Vagina (tissue), 2 donors: ENCODE measurements around the gene NCOR1.

Experiments used
- POLR2A ChIP-seq, 2 donors: fragments of 450-650 bp; IDR thresholded peaks; one replicate each; pipeline ENCODE4 v1.6.1; 2017; ENCODE audit warnings: antibody characterized with exemption in 2 of 2, mild to moderate bottlenecking in 2 of 2, moderate library complexity in 2 of 2
- TF ChIP-seq, protein P1 (sequence below), 3 experiments: fragments of 450-650 bp in 2 of 3; fragments of 200-600 bp in 1 of 3; sonication (generic) in 1 of 3; IDR thresholded peaks; one replicate each; pipeline ENCODE4 v1.5.1; 2017 to 2019; ENCODE audit warnings: antibody characterized with exemption in 3 of 3, mild to moderate bottlenecking in 2 of 3, moderate library complexity in 2 of 3

DNA sequence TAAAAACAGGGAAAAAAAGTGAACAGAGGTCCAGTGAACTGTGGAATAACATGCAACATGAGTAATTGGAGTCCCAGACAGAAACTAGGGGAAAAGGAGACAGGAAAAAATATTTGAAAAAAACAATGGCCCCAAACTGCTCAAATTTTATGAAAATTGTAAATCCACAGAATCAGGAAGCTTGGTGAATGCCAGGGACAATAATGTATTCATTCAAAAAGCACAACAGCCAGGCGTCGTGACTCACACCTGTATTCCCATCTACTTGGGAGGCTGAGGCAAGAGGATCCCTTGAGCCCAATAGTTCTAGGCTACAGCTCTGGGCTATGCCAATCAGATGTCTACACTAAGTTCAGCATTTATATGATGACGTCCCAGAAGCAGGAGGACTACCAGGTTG lies 23.7 kb downstream of the NCOR1 start:
- TF ChIP-seq, protein P1, sequence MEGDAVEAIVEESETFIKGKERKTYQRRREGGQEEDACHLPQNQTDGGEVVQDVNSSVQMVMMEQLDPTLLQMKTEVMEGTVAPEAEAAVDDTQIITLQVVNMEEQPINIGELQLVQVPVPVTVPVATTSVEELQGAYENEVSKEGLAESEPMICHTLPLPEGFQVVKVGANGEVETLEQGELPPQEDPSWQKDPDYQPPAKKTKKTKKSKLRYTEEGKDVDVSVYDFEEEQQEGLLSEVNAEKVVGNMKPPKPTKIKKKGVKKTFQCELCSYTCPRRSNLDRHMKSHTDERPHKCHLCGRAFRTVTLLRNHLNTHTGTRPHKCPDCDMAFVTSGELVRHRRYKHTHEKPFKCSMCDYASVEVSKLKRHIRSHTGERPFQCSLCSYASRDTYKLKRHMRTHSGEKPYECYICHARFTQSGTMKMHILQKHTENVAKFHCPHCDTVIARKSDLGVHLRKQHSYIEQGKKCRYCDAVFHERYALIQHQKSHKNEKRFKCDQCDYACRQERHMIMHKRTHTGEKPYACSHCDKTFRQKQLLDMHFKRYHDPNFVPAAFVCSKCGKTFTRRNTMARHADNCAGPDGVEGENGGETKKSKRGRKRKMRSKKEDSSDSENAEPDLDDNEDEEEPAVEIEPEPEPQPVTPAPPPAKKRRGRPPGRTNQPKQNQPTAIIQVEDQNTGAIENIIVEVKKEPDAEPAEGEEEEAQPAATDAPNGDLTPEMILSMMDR (IDR thresholded peaks at IDR 0.05), result no peak
- no peak for TF ChIP-seq POLR2A (IDR thresholded peaks at IDR 0.05)
